Fibroblast of peridontal ligament (primary cell): Measurements from ENCODE around the gene PLEKHG4.

Source experiments
- DNase-seq: peaks from one replicate; pipeline ENCODE4 v3.0.0-alpha.2; 2010; ENCODE audit errors: extremely low read depth

Gene PLEKHG4

DNA sequence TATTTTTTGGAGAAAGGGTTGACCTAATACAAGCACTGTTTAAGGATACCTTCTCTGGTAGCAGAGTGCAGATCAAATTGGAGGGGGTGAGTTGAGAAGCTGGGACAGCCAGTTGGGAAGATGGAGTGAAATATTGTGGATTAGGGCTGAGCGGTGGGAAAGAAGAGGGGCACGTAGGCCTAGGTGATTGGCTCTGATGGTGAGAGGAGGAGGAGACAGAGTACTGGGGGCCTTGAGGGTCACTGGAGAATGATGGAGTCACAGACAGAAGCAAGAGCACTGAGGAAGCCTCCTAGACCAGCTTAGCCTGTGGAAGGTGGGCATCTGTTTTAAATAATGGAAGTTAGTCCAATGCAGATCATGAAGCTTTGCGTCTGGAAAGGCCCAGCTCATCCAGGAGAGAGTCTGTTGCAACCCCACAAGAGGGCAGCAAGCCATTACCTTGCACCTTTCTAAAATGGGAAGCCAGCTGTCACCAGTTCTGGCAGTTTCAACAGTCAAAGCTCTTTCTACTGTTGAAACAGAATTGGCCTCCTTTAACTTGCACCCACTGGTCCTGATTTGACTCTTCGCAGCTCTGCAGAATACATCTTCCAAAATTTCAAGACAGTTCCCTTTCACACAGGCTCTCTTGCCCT is 18.8 kb upstream of the PLEKHG4 start:
- peak; percentile 70 for DNase-seq

DNA sequence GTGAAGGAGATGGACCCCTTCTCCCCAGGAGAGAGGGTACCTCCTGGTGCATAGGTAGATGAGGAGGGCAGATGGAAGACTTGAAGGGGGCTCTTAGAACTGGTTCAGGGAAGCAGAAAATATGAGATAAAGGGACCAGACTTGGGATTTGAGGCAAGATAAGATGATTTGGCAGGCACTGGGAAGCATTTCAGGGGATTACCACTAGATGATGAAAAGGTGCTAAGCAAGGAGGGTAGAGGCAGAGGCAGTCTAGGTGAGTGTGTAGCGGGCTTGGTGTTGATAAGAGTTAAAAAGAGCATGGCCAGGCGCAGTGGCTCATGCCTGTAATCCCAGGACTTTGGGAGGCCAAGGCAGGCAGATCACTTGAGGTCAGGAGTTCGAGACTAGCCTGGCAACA is 16.1 kb upstream of the PLEKHG4 start:
- no peak for DNase-seq

DNA sequence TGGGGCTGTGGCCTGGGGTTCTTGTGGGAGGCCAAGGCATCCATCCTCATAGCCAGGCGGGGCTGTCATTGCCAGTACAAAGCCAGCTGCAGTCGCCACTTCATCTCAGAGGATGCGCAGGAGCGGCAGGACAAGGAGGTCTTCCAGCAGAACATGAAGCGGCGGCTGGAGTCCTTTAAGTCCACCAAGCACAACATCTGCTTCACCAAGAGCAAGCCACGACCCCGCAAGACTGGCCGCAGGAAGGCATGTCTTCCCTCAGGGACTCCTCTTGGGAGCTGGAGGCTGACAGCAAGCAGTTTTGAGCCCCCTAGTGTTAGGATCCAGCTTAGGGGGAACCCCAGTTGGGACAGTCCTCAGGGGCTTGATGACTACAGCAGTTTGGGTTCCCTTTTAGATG is 15.1 kb upstream of the PLEKHG4 start:
- DNase-seq = no peak

DNA sequence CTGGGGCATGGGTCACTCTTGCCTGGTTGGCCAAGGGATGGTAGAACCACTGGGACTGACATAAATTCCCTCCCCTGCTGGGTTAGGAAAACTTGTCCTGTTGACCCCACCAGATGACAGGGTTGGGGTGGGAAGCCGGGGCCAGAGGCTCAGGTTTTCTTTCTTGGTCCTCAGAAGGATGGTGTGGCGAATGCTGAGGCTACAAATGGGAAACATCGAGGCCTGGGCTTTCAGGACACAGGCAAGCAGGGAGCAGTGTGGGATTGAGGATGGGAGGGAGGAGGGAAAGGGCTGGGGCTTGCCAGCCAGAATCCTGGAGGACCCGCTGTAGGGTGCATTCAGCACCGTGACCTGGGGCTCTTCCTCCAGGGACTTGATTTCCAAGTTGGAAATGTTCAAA is 14.5 kb upstream of the PLEKHG4 start:
- no peak for DNase-seq

DNA sequence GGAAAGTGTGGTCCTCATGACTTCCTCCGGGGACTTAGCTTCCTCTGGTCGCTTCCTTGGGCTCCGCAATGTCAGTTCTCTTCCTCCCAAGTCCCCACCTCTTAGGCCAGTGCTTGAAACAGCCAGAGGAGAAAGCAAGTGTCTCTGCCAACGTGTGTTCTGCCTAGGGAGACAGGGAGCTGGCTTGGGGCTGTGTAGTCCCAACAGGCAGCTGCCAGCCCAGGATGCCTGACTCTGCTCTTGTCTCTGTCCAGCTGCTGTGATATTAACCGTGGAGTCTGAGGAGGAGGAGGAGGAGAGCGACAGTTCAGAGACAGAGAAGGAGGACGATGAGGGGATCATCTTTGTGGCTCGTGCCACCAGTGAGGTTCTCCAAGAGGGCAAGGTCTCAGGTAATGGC is 13.5 kb upstream of the PLEKHG4 start:
- no peak for DNase-seq

DNA sequence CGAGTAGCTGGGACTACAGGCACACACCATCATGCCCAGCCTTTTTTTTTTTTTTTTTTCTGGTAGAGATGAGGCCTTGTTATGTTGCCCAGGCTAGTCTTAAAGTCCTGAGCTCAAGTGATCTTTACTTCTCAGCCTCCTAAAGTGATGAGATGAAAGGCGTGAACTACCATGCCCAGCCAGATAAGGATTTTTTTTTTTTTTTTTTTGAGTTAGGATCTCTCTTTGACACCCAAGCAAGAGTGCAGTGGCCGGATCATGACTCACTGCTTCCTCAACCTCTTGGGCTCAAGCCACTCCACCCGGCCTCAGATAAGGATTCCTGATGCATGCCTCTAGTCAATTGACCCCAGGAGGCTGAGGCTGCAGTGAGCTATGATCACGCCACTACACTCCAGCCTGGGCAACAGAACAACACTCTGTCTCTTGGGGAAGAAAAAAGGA is 11.2 kb upstream of the PLEKHG4 start:
- DNase-seq = peak; percentile 97

DNA sequence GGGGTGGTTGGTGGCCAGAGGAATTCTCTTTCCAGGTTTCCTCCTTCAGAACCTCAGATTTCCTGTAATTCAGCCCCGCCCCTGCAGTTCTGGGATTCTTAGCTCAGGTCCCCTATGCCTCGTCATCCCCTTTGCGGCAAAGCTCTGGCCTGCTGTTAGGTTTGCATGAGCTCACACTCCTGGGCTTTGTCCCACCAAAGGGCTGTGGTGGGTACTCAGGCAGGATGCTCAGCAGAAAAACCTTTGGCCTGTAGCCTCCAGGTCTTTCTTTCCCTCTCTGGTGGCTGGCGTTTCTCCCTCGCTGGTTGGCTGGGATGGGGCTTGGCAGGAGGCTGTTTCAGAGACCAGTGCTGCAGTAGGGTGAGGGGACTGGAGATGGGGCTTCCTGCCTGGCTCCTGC is 9.6 kb upstream of the PLEKHG4 start:
- no peak for DNase-seq

DNA sequence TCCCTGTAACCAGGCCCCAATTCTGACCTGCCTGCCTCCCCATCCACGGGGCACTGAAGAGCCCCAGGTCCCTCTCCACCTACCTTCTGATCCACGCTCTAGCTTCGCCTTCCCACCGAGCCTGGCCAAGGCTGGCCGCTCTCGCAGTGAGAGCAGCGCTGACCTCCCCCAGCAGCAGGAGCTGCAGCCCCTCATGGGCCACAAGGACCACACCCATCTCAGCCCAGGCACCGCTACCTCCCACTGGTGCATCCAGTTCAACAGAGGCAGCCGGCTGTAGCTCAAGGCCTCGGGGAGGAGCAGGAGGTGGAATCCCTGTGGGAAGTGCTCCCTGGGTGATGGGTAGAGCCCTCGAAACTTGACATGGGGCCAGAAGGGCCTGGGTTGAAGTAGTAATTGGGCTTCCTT is 8.4 kb upstream of the PLEKHG4 start:
- no peak for DNase-seq

DNA sequence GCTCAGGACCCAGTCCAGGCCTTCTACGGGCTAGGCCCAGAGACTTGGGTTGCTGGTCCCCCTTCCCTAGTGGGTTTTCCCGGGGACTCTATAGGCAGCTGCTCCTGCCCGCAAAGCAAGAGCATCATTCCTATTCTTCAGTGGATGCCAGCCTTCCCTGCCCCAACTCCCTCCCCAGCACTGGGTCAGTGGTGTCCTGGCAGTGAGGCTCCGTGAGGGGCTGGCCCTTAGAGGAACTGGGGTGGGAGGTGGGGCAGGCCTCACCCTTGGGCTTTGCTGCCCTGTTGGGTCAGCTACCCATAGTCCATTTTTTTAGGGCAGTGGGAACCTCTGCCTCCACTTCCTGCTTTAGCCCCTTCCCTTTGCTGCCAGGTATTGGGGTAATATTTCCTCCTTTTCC is 7.9 kb upstream of the PLEKHG4 start:
- DNase-seq = no peak

DNA sequence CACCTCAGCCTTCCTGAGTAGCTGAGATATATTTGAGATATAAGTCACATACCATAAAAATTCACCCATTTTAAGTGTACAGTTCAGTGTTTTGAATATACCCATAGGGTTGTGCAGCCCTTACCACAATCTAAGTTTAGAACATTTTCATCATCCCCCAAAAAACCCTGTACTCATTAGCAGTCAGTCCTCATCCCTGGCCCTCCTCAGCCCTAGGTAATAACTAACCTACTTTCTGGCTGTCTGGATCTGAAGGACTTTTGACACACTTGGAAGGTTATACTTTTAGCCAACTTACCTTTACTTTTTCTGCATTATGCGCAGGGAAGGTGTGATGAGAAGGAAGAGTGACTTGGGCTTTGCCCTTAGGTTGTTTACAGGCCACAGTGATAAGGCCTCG is 4.0 kb upstream of the PLEKHG4 start:
- DNase-seq = no peak

DNA sequence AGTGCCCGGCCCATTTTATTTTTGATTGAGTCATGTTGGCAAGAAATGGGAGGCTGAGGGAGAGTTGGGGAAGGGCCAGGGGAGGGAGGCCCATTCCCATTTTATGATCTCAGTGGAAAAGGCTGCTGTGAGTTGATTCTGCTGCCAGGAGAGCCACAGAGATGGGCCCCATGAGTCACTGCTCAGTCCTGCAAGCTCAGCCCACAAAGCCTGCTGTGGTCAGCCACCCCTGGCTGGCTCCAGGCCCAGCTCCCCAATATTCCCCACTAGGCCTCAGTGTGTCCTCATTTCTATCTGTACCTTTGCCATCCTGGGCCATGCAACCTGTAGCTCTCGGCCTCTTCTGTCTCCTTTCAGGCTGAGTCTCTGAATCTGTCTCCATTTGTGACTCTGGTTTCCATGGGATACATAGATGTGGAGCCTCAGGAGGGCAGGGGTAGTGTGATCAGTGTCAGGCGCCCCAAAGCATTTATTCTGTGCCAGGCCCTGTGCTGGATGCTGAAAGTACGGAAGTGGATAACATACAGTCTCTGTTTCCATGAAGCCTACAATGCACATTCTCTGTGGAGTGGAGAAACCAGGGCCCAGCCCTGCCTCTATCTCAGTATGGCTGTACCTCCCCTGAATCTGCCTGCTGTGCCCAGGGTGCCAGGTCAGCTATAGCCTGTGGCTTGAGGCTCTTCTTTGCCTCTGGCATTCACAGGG is 1.9 kb upstream of the PLEKHG4 start:
- DNase-seq = peak; percentile 99

DNA sequence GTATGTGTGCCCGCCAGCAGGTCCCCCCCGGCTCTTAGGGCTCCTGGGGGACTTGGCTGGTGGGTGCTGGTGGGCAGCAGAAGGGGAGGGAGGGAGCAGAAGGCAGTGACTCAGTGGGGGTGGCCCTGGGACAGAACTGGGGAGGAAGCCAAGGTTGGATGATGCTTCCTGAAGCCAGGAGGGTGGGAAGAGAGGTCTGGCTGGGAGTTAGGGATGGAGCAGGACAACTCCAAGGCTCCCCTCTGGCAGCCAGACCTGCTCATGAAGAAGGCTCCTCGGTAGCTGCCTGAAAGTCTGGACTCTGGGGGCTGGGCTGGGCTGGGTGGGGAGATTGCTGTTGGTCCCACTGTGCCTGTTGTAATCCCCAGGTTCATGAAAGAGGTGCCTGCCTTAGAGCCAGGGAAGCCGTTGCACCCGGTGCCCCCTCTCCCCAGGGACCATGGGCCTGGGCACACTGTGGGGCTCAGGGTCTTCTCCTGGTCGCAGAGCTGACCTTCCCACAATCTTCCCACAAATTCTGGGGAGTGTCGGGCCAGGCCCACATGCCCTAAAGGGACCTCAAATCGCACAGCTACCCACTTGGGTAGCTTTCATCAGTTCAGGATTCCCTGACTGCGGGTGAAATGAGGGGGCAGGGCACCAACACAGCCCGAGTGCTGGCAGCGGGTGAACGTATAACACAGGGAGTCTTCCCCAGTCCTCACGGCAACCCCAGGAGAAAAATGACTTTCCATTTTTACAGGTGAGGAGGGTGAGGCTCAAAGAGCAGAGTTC is 1.1 kb upstream of the PLEKHG4 start:
- DNase-seq = peak; percentile 87

DNA sequence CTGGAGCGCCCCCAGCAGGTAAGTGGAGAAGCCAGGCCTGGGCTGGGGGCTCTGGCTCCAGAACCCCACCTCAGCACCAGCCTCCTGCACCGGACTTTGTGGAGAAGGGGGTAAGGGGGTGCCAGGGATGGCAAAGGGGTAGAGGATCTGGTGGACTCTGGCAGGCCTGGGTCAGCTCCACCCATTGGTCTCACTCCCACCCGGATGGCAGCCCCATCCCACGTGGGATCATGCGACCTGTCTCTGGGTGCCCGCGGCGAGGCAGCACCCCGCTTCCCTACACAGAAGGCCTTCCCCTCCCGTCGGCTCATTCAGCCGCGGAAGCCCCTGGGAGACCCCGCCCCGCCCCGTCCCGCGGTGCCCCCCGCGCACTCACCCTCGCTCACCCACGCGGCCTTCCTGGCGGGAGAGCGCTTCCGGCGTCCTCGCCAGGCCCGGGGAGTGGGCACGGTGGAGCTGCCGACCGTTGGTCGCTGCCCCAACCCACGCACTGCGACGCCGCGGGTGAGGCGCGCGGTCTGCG is 498 bp upstream of the PLEKHG4 start:
- peak; percentile 34 for DNase-seq

DNA sequence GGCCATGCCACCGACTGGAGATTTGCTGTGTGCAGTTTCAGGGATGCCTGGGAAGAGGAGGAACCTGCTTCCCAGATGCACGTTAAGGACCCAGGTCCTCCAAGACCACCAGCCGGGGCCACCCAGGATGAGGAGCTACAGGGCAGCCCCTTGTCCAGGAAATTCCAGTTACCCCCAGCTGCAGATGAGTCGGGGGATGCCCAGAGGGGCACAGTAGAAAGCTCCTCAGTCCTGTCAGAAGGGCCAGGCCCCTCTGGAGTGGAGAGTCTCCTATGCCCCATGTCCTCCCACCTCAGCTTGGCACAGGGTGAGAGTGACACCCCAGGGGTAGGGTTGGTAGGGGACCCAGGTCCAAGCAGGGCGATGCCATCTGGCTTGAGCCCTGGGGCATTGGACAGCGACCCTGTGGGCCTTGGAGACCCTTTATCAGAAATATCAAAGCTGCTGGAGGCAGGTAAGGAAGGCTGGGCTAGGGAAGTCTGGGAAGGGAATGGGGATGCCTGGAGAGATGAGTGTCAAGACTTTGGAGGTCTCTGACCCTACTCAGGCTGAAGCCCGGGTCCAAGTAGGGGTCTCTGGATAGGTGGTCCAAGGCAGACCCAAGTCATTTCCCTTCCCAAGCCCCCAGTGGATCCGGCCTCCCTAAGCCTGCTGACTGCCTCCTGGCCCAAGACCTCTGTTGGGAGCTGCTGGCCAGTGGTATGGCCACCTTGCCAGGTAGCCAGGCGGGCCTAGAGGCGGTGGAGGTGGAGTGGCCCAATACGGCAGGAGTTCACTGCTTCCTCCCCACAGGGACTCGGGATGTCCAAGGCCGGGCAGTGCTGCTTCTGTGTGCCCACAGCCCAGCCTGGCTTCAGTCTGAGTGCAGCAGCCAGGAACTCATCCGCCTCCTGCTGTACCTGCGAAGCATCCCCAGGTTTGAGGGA is 1.0 kb downstream of the PLEKHG4 start:
- DNase-seq = no peak

DNA sequence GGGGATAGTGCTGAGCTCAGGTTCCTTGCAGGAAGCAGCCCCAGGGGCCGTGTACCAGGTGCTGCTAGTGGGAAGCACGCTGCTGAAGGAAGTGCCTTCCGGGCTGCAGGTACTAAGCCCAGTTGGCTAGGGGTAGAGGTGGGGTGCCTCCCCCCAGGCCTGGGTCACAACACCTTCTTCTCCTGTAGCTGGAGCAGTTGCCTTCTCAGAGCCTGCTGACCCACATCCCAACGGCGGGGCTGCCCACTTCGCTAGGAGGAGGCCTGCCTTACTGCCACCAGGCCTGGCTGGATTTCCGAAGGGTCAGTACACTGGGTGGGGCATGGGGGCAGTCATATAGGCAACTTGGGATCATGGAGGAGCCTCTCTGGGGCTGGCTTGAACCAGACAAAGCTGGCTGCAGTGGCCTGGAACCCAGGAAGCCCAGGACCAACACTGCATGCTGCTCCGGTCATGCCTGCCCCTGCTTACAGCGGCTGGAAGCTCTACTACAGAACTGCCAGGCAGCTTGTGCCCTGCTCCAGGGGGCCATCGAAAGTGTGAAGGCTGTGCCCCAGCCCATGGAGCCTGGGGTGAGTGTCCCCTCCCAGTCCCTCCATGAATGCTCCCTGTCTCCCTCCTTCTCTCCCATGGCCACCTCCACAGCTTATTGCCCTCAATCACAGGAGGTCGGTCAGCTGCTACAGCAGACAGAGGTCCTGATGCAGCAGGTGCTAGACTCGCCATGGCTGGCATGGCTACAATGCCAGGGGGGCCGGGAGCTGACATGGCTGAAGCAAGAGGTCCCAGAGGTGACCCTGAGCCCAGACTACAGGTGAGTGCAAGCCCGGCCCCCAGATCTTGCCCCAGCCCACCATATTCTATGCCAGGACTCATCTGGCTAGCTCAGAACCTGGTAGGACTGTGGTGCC is 2.5 kb downstream of the PLEKHG4 start:
- no peak for DNase-seq

DNA sequence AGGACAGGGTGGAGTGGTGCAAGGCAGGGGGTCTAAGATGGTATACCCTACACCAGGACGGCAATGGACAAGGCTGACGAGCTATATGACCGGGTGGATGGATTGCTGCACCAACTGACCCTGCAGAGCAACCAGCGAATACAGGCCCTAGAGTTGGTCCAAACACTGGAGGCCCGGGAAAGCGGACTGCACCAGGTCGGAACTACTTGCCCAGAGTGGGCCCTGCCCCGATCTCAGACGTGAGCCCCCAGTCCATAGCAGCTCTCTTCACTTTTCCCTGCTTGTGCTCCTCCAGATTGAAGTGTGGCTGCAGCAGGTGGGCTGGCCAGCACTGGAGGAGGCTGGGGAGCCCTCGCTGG is 3.1 kb downstream of the PLEKHG4 start:
- DNase-seq = no peak

DNA sequence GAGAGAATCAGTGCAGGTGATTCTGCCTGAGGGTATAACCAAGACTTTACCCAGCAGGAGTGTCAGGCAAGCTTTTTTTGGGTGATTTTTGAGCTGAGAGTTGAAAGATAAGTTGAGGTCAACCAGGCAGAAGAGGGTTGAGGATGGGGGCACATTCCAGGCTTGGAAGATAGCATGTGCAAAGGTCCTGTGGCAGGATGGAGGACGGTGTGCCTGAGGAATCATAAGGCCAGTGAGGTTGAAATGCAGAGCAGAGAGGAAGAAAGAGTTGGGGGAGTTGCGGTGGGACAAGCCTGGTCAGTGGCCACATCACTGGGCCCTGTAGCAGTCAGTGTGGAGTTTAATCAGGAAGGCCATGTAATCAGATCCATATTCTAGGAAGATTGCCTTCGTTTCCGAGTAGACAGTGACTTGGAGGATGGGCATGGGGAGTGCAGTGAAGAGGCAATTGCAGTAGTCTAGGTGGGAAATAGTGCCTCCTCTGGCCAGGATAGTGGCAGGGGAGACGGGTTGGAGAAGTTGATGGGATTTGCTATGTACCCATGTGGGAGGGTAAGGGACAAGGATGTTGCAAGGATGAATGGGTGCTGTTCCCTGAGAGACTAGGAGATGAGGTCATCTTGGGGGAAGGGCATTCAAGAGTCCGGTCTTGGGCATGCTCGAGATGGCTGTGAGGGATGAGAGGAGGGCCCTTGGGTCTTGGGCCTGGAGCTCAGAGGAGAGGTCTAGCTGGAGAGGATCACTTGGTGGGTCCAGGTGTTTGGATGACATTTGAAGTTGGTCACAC is 3.9 kb downstream of the PLEKHG4 start:
- no peak for DNase-seq

DNA sequence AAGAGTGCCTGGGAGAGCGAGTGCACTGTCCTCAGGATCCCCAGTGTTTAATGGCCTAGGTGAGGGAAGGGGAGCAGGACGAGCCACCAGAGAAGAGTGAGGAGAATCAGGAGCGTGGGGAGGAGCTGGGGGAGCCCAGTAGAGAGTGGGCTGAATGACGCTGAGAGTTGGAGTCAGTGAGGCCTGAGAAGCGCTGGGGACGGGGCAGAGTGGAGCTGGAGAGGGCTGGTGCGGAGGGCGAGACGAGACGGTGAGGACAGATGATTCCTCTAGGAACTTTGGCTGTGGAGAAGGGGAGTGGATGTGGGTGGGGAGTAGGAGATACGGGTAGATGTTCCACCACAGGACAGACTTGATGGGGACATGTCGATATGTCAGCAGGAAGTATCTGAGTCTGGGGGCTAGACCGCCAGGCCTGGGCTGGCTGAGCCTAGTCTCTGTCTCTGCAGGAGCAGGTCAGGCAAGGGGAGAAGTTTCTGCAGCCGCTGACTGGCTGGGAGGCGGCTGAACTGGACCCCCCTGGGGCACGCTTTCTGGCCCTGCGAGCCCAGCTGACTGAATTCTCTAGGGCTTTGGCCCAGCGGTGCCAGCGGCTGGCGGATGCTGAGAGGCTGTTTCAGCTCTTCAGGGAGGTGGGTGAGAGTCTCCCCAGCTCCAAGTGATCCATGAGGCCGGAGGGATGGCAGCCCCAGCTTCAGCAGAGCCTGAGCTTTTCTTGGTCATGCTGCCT is 4.7 kb downstream of the PLEKHG4 start:
- no peak for DNase-seq
